ENCODE data around the gene MYO1G. TPM values are rescaled to one million over a fixed set of nuclear protein-coding genes. Genes with fewer than 3 reads are reported as not detected.

The MYO1G gene
- total and polyA plus RNA-seq, 3 experiments from 2014 or later, result 182 to 374 (median 363) TPM

DNA sequence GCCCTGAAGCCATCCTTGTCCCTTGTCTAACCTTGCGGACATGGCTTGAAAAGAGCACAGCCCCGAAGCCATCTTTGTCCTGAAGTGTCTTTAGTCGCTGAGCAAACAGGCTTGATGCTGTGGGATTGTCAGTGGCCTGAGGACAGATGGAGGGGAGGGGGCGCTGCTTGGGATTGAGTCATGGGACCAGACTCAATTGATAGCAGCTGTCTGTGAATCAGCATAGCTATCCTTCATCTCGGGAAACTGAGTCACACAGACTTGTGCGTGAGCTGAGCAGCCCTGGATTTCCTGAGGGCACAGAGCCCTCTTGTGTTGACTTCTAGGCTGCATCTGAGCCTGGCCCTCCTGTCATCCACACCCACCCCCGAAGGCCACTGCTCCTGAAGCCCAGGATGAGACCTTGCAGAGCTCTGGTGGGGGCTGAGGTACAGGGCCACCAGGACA lies 14.4 kb downstream of the MYO1G start:
- Histone ChIP-seq H3K36me3 (ENCODE audit: insufficient read depth, low read length) (peaks cover 15% of the 10 kb centered on the region), H3K27ac (ENCODE audit: low read depth, low read length) (no peak overlapping the region), H3K4me3 (ENCODE audit: low read length) (no peak overlapping the region), H3K9me3 (ENCODE audit: low read length) (no peaks in the 10 kb centered on the region), H3K27me3 (ENCODE audit: insufficient read depth, low read length, poor library complexity, severe bottlenecking) (no peaks in the 10 kb centered on the region), H3K4me1 (ENCODE audit: insufficient read depth, low read length) (peaks cover 2% of the 10 kb centered on the region)
- no peak for DNase-seq
- ChIA-PET POLR2A (no interaction called here), CTCF (interaction anchor here (1.0 to 2.6 kb wide), 4 partner anchors 10 to 63 kb away, joined by 4 to 18 read pairs (median 4); partner anchors contain the start of gene CCM2)
- H3K27ac Mint-ChIP-seq, result peak overlapping the region in 3 of 8 donors; percentile 23 to 81 (median 26)
- H3K9me3 Mint-ChIP-seq, result peaks cover 0 to 2% (median 0%) of the 10 kb centered on the region in 5 donors
- H3K4me1 Mint-ChIP-seq, result peaks cover 10 to 17% (median 10%) of the 10 kb centered on the region in 3 donors
- H3K36me3 Mint-ChIP-seq, result peaks cover 4 to 56% (median 5%) of the 10 kb centered on the region in 3 donors
- peaks cover 0 to 2% of the 10 kb centered on the region in 2 donors for H3K27me3 Mint-ChIP-seq
- no peak overlapping the region for H3K4me3 Mint-ChIP-seq

GRCh38 chr7:44963364-44964290 lies 15.2 kb downstream of the MYO1G start:
- CTCF ChIA-PET, result interaction anchor here (1.0 to 3.7 kb wide), 4 partner anchors 9 to 64 kb away, joined by 4 to 18 read pairs (median 10); no protein-coding TSS in a partner anchor
- peaks cover 0 to 2% (median 0%) of the 10 kb centered on the region in 5 donors for H3K9me3 Mint-ChIP-seq
- peaks cover 3 to 50% (median 4%) of the 10 kb centered on the region in 3 donors for H3K36me3 Mint-ChIP-seq
- no peaks in the 10 kb centered on the region for H3K27me3 ChIP-seq (ENCODE audit: insufficient read depth, low read length, poor library complexity, severe bottlenecking)
- peaks cover 15% of the 10 kb centered on the region for H3K36me3 ChIP-seq (ENCODE audit: insufficient read depth, low read length)
- no peaks in the 10 kb centered on the region for H3K9me3 ChIP-seq (ENCODE audit: low read length)
- POLR2A ChIA-PET, result no interaction called here
- no peak for DNase-seq
- peaks cover 9% of the 10 kb centered on the region for H3K4me1 ChIP-seq (ENCODE audit: insufficient read depth, low read length)
- peak overlapping the region in 5 of 8 donors; percentile 26 to 82 (median 68) for H3K27ac Mint-ChIP-seq
- H3K4me1 Mint-ChIP-seq, result peaks cover 15 to 25% (median 18%) of the 10 kb centered on the region in 3 donors
- H3K27ac ChIP-seq (ENCODE audit: low read depth, low read length), result no peak overlapping the region
- H3K4me3 Mint-ChIP-seq, result peak overlapping the region in 1 of 7 donors; percentile 48
- no peak overlapping the region for H3K4me3 ChIP-seq (ENCODE audit: low read length)
- H3K27me3 Mint-ChIP-seq, result peaks cover 0 to 2% of the 10 kb centered on the region in 2 donors

GRCh38 chr7:44962483-44963251 lies 16.1 kb downstream of the MYO1G start:
- H3K9me3 ChIP-seq (ENCODE audit: low read length), result no peaks in the 10 kb centered on the region
- H3K27me3 ChIP-seq (ENCODE audit: insufficient read depth, low read length, poor library complexity, severe bottlenecking), result no peaks in the 10 kb centered on the region
- DNase-seq, result no peak
- H3K36me3 ChIP-seq (ENCODE audit: insufficient read depth, low read length), result peaks cover 14% of the 10 kb centered on the region
- no peak overlapping the region for H3K27ac ChIP-seq (ENCODE audit: low read depth, low read length)
- ChIA-PET CTCF (interaction anchor here (3.7 kb wide), 1 partner anchor 10 kb away, joined by 16 read pairs; no protein-coding TSS in a partner anchor), POLR2A (no interaction called here)
- no peak overlapping the region for H3K4me3 ChIP-seq (ENCODE audit: low read length)
- H3K27me3 Mint-ChIP-seq, result peaks cover 0 to 2% of the 10 kb centered on the region in 2 donors
- no peak overlapping the region for H3K27ac Mint-ChIP-seq
- peaks cover 11% of the 10 kb centered on the region for H3K4me1 ChIP-seq (ENCODE audit: insufficient read depth, low read length)
- no peak overlapping the region for H3K4me3 Mint-ChIP-seq
- peaks cover 14 to 25% (median 20%) of the 10 kb centered on the region in 3 donors for H3K4me1 Mint-ChIP-seq
- H3K36me3 Mint-ChIP-seq, result peaks cover 0 to 40% (median 2%) of the 10 kb centered on the region in 3 donors
- peaks cover 0 to 2% (median 0%) of the 10 kb centered on the region in 5 donors for H3K9me3 Mint-ChIP-seq

DNA sequence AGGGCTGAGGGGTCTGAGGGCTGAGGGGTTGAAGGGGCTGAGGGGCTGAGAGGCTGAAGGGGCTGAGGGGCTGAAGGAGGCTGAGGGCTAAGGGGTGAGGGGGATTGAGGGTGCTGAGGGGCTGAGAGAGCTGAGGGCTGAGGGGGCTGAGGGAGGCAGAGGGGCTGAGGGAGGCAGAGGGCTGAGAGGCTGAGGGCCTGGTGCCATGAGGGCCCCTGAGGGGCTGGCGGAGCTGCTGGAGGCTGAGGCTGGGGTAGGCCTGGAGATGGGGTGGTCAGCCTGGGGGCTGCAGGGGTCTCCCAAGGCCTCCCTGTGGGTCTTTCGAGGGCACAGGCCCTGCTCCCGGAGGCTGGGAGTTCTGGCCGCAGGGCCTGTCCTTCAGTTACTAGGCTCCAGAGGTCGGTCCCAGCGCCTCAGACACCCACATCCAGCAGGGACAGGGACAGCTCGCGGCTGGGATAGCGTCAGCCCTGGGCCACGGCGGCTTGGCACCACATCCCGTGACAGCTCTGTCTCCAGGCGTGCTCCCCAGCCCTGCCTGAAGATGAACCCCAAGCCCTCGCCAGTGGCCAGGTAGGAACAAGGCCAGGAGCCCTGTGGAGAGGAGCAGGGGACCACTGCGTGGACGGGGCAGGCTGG lies 16.9 kb downstream of the MYO1G start:
- Mint-ChIP-seq H3K27me3 (peaks cover 0 to 2% of the 10 kb centered on the region in 2 donors), H3K27ac (peak overlapping the region in 2 of 8 donors; percentile 32 to 50)

GRCh38 chr7:44960011-44960580 lies 18.7 kb downstream of the MYO1G start:
- Mint-ChIP-seq H3K4me3 (peak overlapping the region in 2 of 7 donors; percentile 19 to 49), H3K36me3 (peaks cover 0 to 16% (median 0%) of the 10 kb centered on the region in 3 donors), H3K27me3 (peaks cover 0 to 2% of the 10 kb centered on the region in 2 donors), H3K9me3 (peaks cover 0 to 2% (median 0%) of the 10 kb centered on the region in 5 donors), H3K27ac (peak overlapping the region; percentile 78 to 98 (median 95)), H3K4me1 (peaks cover 17 to 25% (median 20%) of the 10 kb centered on the region in 3 donors)
- ChIA-PET POLR2A (interaction anchor here (0.7 to 1.0 kb wide), 2 partner anchors 12 to 78 kb away, joined by 3 read pairs; no protein-coding TSS in a partner anchor), CTCF (interaction anchor here (1.2 to 3.7 kb wide), 2 partner anchors 13 to 67 kb away, joined by 3 to 16 read pairs; no protein-coding TSS in a partner anchor)
- no peak for DNase-seq
- Histone ChIP-seq H3K9me3 (ENCODE audit: low read length) (no peaks in the 10 kb centered on the region), H3K27ac (ENCODE audit: low read depth, low read length) (peak overlapping the region; percentile 64), H3K36me3 (ENCODE audit: insufficient read depth, low read length) (no peaks in the 10 kb centered on the region), H3K4me3 (ENCODE audit: low read length) (no peak overlapping the region), H3K4me1 (ENCODE audit: insufficient read depth, low read length) (peaks cover 11% of the 10 kb centered on the region), H3K27me3 (ENCODE audit: insufficient read depth, low read length, poor library complexity, severe bottlenecking) (no peaks in the 10 kb centered on the region)

More for the DNA sequence above, 16.9 kb downstream of the MYO1G start:
- Mint-ChIP-seq H3K4me1 (peaks cover 14 to 25% (median 20%) of the 10 kb centered on the region in 3 donors), H3K9me3 (peaks cover 0 to 2% (median 0%) of the 10 kb centered on the region in 5 donors), H3K36me3 (peaks cover 0 to 34% (median 2%) of the 10 kb centered on the region in 3 donors), H3K4me3 (no peak overlapping the region)
- CTCF ChIA-PET, result interaction anchor here (3.7 kb wide), 1 partner anchor 11 kb away, joined by 16 read pairs; no protein-coding TSS in a partner anchor
- no peaks in the 10 kb centered on the region for H3K27me3 ChIP-seq (ENCODE audit: insufficient read depth, low read length, poor library complexity, severe bottlenecking)
- peaks cover 11% of the 10 kb centered on the region for H3K4me1 ChIP-seq (ENCODE audit: insufficient read depth, low read length)
- H3K27ac ChIP-seq (ENCODE audit: low read depth, low read length), result no peak overlapping the region
- H3K4me3 ChIP-seq (ENCODE audit: low read length), result no peak overlapping the region
- no peaks in the 10 kb centered on the region for H3K9me3 ChIP-seq (ENCODE audit: low read length)
- POLR2A ChIA-PET, result no interaction called here
- DNase-seq, result no peak
- H3K36me3 ChIP-seq (ENCODE audit: insufficient read depth, low read length), result peaks cover 7% of the 10 kb centered on the region

DNA sequence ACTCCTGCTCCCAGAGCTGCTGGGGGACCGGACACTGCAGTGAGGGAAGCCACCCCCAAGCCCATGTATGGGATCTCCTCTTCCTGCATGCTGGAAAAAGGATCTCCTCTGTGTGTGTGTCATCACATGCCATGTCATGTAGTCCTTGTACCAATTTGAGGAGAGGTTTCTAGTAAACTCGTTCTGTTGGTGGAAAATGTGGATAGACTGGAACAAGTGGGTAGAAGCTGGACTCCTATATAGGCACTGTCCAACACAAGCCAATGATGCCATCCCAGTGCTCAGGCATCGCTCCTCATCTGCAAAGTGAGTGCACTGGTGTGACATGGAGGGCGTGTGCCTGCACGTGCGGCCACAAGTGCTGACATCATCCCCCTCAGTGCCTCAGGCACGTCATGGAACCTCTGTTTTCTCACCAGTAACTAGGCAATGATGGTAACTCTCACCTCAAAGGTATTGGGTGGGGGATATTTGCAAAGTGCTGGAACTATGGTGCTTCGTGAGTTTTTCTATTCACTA lies 19.3 kb downstream of the MYO1G start:
- Mint-ChIP-seq H3K36me3 (peaks cover 0 to 13% (median 0%) of the 10 kb centered on the region in 3 donors), H3K27me3 (peaks cover 0 to 2% of the 10 kb centered on the region in 2 donors), H3K4me3 (peak overlapping the region in 2 of 7 donors; percentile 15 to 49), H3K4me1 (peaks cover 17 to 25% (median 20%) of the 10 kb centered on the region in 3 donors), H3K27ac (peak overlapping the region; percentile 78 to 98 (median 95)), H3K9me3 (peaks cover 0 to 2% (median 0%) of the 10 kb centered on the region in 5 donors)
- Histone ChIP-seq H3K36me3 (ENCODE audit: insufficient read depth, low read length) (no peaks in the 10 kb centered on the region), H3K27me3 (ENCODE audit: insufficient read depth, low read length, poor library complexity, severe bottlenecking) (no peaks in the 10 kb centered on the region), H3K4me3 (ENCODE audit: low read length) (no peak overlapping the region), H3K27ac (ENCODE audit: low read depth, low read length) (peak overlapping the region; percentile 64), H3K4me1 (ENCODE audit: insufficient read depth, low read length) (peaks cover 11% of the 10 kb centered on the region), H3K9me3 (ENCODE audit: low read length) (no peaks in the 10 kb centered on the region)
- peak in 4 of 5 donors; percentile 32 to 83 (median 56) for DNase-seq
- ChIA-PET CTCF (interaction anchor here (3.7 kb wide), 1 partner anchor 14 kb away, joined by 16 read pairs; no protein-coding TSS in a partner anchor), POLR2A (no interaction called here)
